ENCODE data around the gene TRERF1. TPM values are rescaled to one million over a fixed set of nuclear protein-coding genes. Genes with fewer than 3 reads are reported as not detected.

TRERF1 gene
- total RNA-seq, 4 donors from 2014 or later, result 3.3 to 4.9 (median 3.8) TPM

GRCh38 chr6:42448927-42449659 is 2.6 kb downstream of the TRERF1 start:
- TF ChIP-seq CTCF (IDR thresholded peaks at IDR 0.05; ENCODE audit: low read depth), result no peak

DNA sequence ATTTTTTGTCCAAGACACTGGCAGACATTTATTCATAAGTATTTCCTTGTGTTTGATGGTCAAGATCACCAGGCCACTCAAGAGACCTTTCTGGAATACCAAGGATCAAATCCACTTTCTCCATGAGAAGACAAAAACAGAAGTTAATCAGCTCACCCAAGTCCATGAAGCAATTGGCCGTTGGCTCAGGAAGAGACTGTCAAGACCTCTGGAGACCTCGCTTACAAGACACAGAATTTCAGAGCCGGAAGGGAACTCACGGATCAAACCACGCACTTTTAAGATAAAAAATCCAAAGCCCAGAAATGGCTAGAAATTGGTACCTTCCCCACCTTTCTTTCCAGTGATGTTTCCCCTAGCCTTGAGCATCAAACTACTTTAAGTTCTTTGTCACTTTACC is 3.3 kb downstream of the TRERF1 start:
- no peak for TF ChIP-seq CTCF (IDR thresholded peaks at IDR 0.05; ENCODE audit: low read depth)

DNA sequence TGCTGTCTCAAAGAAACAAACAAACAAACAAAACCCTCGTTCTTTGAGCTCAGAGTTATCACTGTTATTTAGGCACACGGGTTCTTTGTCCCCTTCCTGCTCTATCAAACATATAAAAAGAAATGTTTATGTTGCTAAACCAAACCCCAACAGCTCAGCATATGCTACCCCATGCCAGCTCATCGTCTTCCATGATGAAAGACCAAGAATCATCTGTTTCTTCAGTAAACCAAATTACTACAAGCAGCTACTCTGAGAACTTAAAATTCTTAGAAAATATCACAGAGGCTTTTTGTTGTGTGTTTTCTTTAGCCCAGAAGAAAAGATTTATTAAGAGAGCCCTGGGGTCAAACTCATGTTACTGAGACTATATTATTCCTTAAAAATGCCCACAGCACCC is 4.7 kb downstream of the TRERF1 start:
- no peak for TF ChIP-seq CTCF (IDR thresholded peaks at IDR 0.05; ENCODE audit: low read depth)

GRCh38 chr6:42446370-42446769 is 5.4 kb downstream of the TRERF1 start:
- no peak for TF ChIP-seq CTCF (IDR thresholded peaks at IDR 0.05; ENCODE audit: low read depth)

DNA sequence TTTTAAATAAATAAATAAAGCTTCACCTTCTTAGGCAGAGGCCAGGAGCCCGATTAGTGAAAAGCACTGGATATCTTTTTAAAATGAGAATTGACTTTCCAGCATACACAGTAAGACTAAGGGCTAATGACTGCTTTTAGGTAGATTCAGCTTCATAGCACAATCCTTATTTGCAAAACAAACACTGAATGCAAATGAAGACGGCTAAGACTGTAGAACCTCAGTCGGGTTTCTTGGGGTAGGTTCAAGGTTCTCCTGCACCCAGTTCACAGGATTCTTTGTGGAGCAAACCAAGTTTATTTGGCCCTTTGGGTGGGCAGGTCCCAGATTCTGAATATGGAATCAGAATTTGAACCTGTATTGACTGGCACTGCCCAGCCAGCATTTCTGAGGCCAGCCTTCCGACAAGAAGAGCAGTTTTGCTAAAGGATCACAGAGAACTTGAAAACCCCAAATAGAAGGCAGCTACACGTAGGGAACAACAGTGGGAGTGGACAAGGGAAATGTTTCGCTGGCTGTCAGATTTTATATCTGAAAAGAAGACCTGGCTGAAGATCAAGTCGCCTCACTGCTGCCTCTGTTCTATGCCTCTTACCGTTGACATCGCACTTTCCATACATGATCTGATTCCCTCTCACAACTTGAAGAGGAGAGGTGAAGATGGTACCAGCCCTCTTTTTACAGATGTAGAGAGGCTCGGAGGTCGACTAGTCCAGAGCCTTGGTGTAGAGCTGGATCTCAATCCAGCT is 8.2 kb downstream of the TRERF1 start:
- no peak for TF ChIP-seq CTCF (IDR thresholded peaks at IDR 0.05; ENCODE audit: low read depth)

- no peak for TF ChIP-seq CTCF (IDR thresholded peaks at IDR 0.05; ENCODE audit: low read depth)
Observed at GRCh38 chr6:42441697-42442081, 10.0 kb downstream of the TRERF1 start.

Measured in subcutaneous adipose tissue (tissue), 4 donors.